RWPE2 (cell line): Measurements from ENCODE around the gene SLC22A2.

Experiments used
- ATAC-seq: fragments of 200-7000 bp; cut with Tn5 transposase; 3 replicates; pipeline ENCODE4 v1.9.1; 2021; ENCODE audit warnings: low read depth
- DNase-seq: peaks from one replicate; pipeline ENCODE4 v3.0.0-alpha.2; 2020; ENCODE audit warnings: low spot score
- H3K27ac ChIP-seq: fragments of 450-650 bp; 2 replicates; pipeline ENCODE4 v1.5.1; 2017; ENCODE audit warnings: mild to moderate bottlenecking; ENCODE audit not compliant: poor library complexity, severe bottlenecking
- H3K27me3 ChIP-seq: fragments of 250-450 bp; sonication (Bioruptor Pico); 2 replicates; pipeline ENCODE4 v1.5.1; 2021; ENCODE audit warnings: mild to moderate bottlenecking, moderate library complexity; ENCODE audit not compliant: insufficient read depth, poor library complexity, severe bottlenecking
- H3K36me3 ChIP-seq: fragments of 250-450 bp; sonication (Bioruptor Pico); 2 replicates; pipeline ENCODE4 v1.5.1; 2020; ENCODE audit warnings: low read depth, mild to moderate bottlenecking, moderate library complexity
- H3K4me1 ChIP-seq: fragments of 250-450 bp; sonication (Bioruptor Pico); 2 replicates; pipeline ENCODE4 v1.5.1; 2021; ENCODE audit warnings: mild to moderate bottlenecking, moderate library complexity; ENCODE audit not compliant: insufficient read depth, poor library complexity, severe bottlenecking
- H3K4me3 ChIP-seq: fragments of 250-450 bp; sonication (Bioruptor Pico); 2 replicates; pipeline ENCODE4 v1.5.1; 2021; ENCODE audit warnings: mild to moderate bottlenecking, moderate library complexity; ENCODE audit not compliant: severe bottlenecking
- H3K9me3 ChIP-seq: fragments of 250-450 bp; sonication (Bioruptor Pico); 2 replicates; pipeline ENCODE4 v1.5.1; 2021; ENCODE audit warnings: mild to moderate bottlenecking, moderate library complexity; ENCODE audit not compliant: severe bottlenecking
- CTCF ChIP-seq: fragments of 450-650 bp; IDR thresholded peaks from one replicate; pipeline ENCODE4 v1.5.1; 2017; ENCODE audit warnings: mild to moderate bottlenecking, moderate library complexity; ENCODE audit not compliant: poor library complexity, severe bottlenecking

Gene SLC22A2

GRCh38 chr6:160221918-160222317 is 36.7 kb downstream of the SLC22A2 start:
- no peak overlapping the region for H3K27ac ChIP-seq
- no peaks in the 10 kb centered on the region for H3K27me3 ChIP-seq
- no peaks in the 10 kb centered on the region for H3K4me1 ChIP-seq
- H3K9me3 ChIP-seq, result no peaks in the 10 kb centered on the region
- no peaks in the 10 kb centered on the region for H3K36me3 ChIP-seq
- H3K4me3 ChIP-seq, result no peak overlapping the region
- ATAC-seq (no peak), DNase-seq (no peak)
- no peak for TF ChIP-seq CTCF

DNA sequence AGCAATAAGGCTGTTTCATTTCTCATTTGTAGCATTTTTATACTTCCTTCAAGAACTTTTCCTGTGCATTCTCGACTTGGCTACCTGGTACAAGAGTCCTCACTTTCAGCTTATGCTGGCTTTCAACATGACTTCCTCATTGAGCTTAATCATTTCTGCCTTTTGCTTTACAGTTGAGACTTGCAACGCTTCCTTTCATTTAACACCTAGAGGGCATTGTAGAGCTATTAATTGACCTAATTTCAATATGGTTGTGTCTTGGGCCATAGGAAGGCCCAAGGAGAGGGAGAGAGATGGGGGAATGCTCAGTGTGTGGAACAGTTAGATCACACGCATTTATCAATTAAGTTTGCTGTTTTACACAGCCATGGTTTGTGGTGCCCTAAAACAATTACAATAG is 37.2 kb downstream of the SLC22A2 start:
- no peaks in the 10 kb centered on the region for H3K36me3 ChIP-seq
- no peaks in the 10 kb centered on the region for H3K9me3 ChIP-seq
- ATAC-seq, result peak; percentile 56; the same call in 1 of the 3 replicates
- H3K27me3 ChIP-seq, result peaks cover 2% of the 10 kb centered on the region
- DNase-seq, result no peak
- H3K4me1 ChIP-seq, result no peaks in the 10 kb centered on the region
- H3K27ac ChIP-seq, result no peak overlapping the region
- H3K4me3 ChIP-seq, result no peak overlapping the region
- peak; percentile 57 for TF ChIP-seq CTCF

GRCh38 chr6:160218810-160219209 is 39.8 kb downstream of the SLC22A2 start:
- TF ChIP-seq CTCF, result no peak
- H3K4me3 ChIP-seq, result no peak overlapping the region
- no peak for ATAC-seq
- H3K4me1 ChIP-seq, result peaks cover 4% of the 10 kb centered on the region
- no peak for DNase-seq
- no peak overlapping the region for H3K27ac ChIP-seq
- peaks cover 2% of the 10 kb centered on the region for H3K27me3 ChIP-seq
- no peaks in the 10 kb centered on the region for H3K36me3 ChIP-seq
- peaks cover 3% of the 10 kb centered on the region for H3K9me3 ChIP-seq

DNA sequence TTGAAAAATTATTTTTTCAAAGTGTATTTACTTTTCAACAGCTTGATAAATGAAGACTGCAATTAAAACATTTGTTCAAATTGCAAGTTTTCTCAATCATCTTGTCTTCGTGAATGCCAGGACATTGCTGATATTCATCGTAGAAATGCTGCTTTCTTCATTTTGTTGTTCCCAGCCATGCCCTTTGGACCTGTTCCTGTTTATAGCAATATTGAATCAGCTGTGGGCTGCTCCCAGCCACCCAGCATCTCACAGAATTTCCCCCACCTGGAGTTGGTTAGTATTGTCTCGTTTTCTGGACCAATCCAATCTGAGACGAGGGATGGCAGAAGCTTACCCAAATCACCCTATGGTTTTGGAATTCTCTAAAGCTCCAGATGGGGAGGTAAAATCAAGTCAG is 40.8 kb downstream of the SLC22A2 start:
- Histone ChIP-seq H3K4me1 (peaks cover 4% of the 10 kb centered on the region), H3K27me3 (peaks cover 2% of the 10 kb centered on the region), H3K9me3 (peaks cover 3% of the 10 kb centered on the region), H3K27ac (no peak overlapping the region), H3K36me3 (no peaks in the 10 kb centered on the region), H3K4me3 (no peak overlapping the region)
- no peak for DNase-seq
- ATAC-seq, result no peak
- no peak for TF ChIP-seq CTCF

- TF ChIP-seq CTCF, result no peak
- peaks cover 4% of the 10 kb centered on the region for H3K4me1 ChIP-seq
- H3K4me3 ChIP-seq, result no peak overlapping the region
- H3K27me3 ChIP-seq, result peaks cover 2% of the 10 kb centered on the region
- ATAC-seq (no peak), DNase-seq (no peak)
- peaks cover 3% of the 10 kb centered on the region for H3K9me3 ChIP-seq
- H3K27ac ChIP-seq, result no peak overlapping the region
- H3K36me3 ChIP-seq, result no peaks in the 10 kb centered on the region
These were observed 41.5 kb downstream of the SLC22A2 start for GRCh38 chr6:160217073-160217472.
